ENCODE results near the gene C10orf88.

Gene C10orf88

GRCh38 chr10:122953902-122954730 is at the start of gene C10orf88:
Gene C10orf88, minus strand, starts transcription at chr10:122954227. Its CDS starts 49 bp downstream, at chr10:122954178.
- DNase-seq = peak; percentile 98

GRCh38 chr10:123001370-123001769 is 47.3 kb upstream of the C10orf88 start:
- no peak for DNase-seq

GRCh38 chr10:123000155-123000554 is 46.1 kb upstream of the C10orf88 start:
- DNase-seq = no peak

GRCh38 chr10:122999347-122999746 is 45.3 kb upstream of the C10orf88 start:
- no peak for DNase-seq

GRCh38 chr10:122998934-122999333 is 44.9 kb upstream of the C10orf88 start:
- DNase-seq = no peak

GRCh38 chr10:122998360-122998917 is 44.4 kb upstream of the C10orf88 start:
- no peak for DNase-seq

- no peak for DNase-seq
These were observed 43.8 kb upstream of the C10orf88 start for GRCh38 chr10:122997864-122998263.

GRCh38 chr10:122995936-122996335 is 41.9 kb upstream of the C10orf88 start:
- no peak for DNase-seq

GRCh38 chr10:122993797-122994336 is 39.8 kb upstream of the C10orf88 start:
- DNase-seq = no peak

- DNase-seq = no peak
These were observed 38.1 kb upstream of the C10orf88 start for GRCh38 chr10:122992031-122992585.

- no peak for DNase-seq
These were observed 36.3 kb upstream of the C10orf88 start for GRCh38 chr10:122990278-122990677.

GRCh38 chr10:122988501-122988900 is 34.5 kb upstream of the C10orf88 start:
- no peak for DNase-seq

GRCh38 chr10:122986335-122986734 is 32.3 kb upstream of the C10orf88 start:
- DNase-seq = no peak

- DNase-seq = no peak
These were observed 30.7 kb upstream of the C10orf88 start for GRCh38 chr10:122984708-122985107.

GRCh38 chr10:122983898-122984297 is 29.9 kb upstream of the C10orf88 start:
- DNase-seq = no peak

GRCh38 chr10:122981066-122981464 is 27.0 kb upstream of the C10orf88 start:
- peak; percentile 39 for DNase-seq

GRCh38 chr10:122980209-122981065 is 26.4 kb upstream of the C10orf88 start, which contains the start of gene PSTK:
Gene PSTK, plus strand, starts transcription at chr10:122980401. Its CDS starts 79 bp downstream, at chr10:122980480.
- DNase-seq = peak; percentile 72

- DNase-seq = no peak
These were observed 20.6 kb upstream of the C10orf88 start for GRCh38 chr10:122974543-122975064.

- DNase-seq = no peak
These were observed 20.0 kb upstream of the C10orf88 start for GRCh38 chr10:122974023-122974422.

- no peak for DNase-seq
These were observed 14.7 kb upstream of the C10orf88 start for GRCh38 chr10:122968698-122969097.

- DNase-seq = no peak
These were observed 12.9 kb upstream of the C10orf88 start for GRCh38 chr10:122966879-122967278.

- no peak for DNase-seq
These were observed 8.4 kb upstream of the C10orf88 start for GRCh38 chr10:122962405-122962804.
